ENCODE measurements around the gene SDC3.

GRCh38 chr1:30872948-30873263 is 35.7 kb downstream of the SDC3 start:
- TF ChIP-seq CTCF (conservative IDR thresholded peaks at IDR 0.05 in 1 of 2, IDR thresholded peaks at IDR 0.05 in 1 of 2; ENCODE audit: low read depth in 1 of 2, low read length in 2 of 2): no peak
- no peak for TF ChIP-seq EZH2 (IDR thresholded peaks at IDR 0.05; ENCODE audit: low read length, missing control alignments)

Data from fibroblast of lung (primary cell).